Natural killer cell (primary cell): Measurements from ENCODE around the gene SLC25A21. TPM values are rescaled to one million over a fixed set of nuclear protein-coding genes. Genes with fewer than 3 reads are reported as not detected.

ENCODE experiments used
- ATAC-seq, 3 donors: fragments of 150-1000 bp in 2 of 3; fragments of 200-7000 bp in 1 of 3; cut with Tn5 transposase; 1 replicate in 1 of 3; 2 replicates in 2 of 3; pipeline ENCODE4 v1.10.0; 2021; ENCODE audit warnings: mild to moderate bottlenecking in 2 of 3, moderate library complexity in 2 of 3
- DNase-seq, 2 donors: peaks; one replicate each; pipeline versions ENCODE4 v3.0.0 to v3.0.0-alpha.2; 2013 to 2021; ENCODE audit warnings: mixed read lengths in 1 of 2
- H3K27ac ChIP-seq: one replicate; pipeline ENCODE4 v1.5.1; 2013; ENCODE audit warnings: mild to moderate bottlenecking, low read length
- H3K27me3 ChIP-seq: one replicate; pipeline ENCODE4 v1.6.1; 2013; ENCODE audit warnings: low read length; ENCODE audit not compliant: control insufficient read depth, insufficient read depth
- H3K36me3 ChIP-seq: one replicate; pipeline ENCODE4 v1.6.1; 2013; ENCODE audit warnings: low read length; ENCODE audit not compliant: control insufficient read depth, insufficient read depth
- H3K4me1 ChIP-seq: one replicate; pipeline ENCODE4 v1.6.1; 2013; ENCODE audit warnings: low read length; ENCODE audit not compliant: control insufficient read depth, insufficient read depth
- H3K4me3 ChIP-seq: one replicate; pipeline ENCODE4 v1.5.1; 2013; ENCODE audit warnings: low read length
- H3K9me3 ChIP-seq: one replicate; pipeline ENCODE4 v1.6.1; 2013; ENCODE audit warnings: low read length; ENCODE audit not compliant: control insufficient read depth, insufficient read depth
- H3K27ac Mint-ChIP-seq, 2 donors: one replicate each; pipeline ENCODE4 v1.8.0; 2022; ENCODE audit warnings: mild to moderate bottlenecking in 2 of 2, mixed read lengths in 2 of 2, moderate library complexity in 1 of 2
- H3K27me3 Mint-ChIP-seq, 2 donors: one replicate each; pipeline ENCODE4 v1.8.0; 2022; ENCODE audit warnings: low read depth in 2 of 2, mixed read lengths in 2 of 2
- H3K36me3 Mint-ChIP-seq: one replicate; pipeline ENCODE4 v1.8.0; 2022; ENCODE audit warnings: mixed read lengths
- H3K4me1 Mint-ChIP-seq, 2 donors: one replicate each; pipeline ENCODE4 v1.8.0; 2022; ENCODE audit warnings: mixed read lengths in 2 of 2
- H3K4me3 Mint-ChIP-seq: one replicate; pipeline ENCODE4 v1.8.0; 2022; ENCODE audit warnings: mild to moderate bottlenecking, moderate library complexity, mixed read lengths
- H3K9me3 Mint-ChIP-seq, 2 donors: one replicate each; pipeline ENCODE4 v1.8.0; 2022; ENCODE audit warnings: mixed read lengths in 2 of 2
- WGBS: methylation state at CpG from one replicate; pipeline ENCODE4 v1.1.7; 2013; ENCODE audit warnings: missing lambda C conversion rate; ENCODE audit not compliant: insufficient coverage; 5-methylcytosine and 5-hydroxymethylcytosine counted together
- intact Hi-C: fragments of 100-400 bp; cut with micrococcal nuclease; formaldehyde crosslinking; loops from one replicate; pipeline ENCODE4 v1.14.2; 2022
- total RNA-seq, 4 donors: library from RNA; stranded (reverse); fragments of 120-200 nt in 1 of 4; gene quantifications; one replicate each; pipeline versions ENCODE4 v1.2.3 to v1.2.4, GENCODE V29; 2013 to 2022
- TF ChIP-seq, protein P1 (sequence below): fragments of 200-600 bp; IDR thresholded peaks from one replicate; pipeline ENCODE4 v1.8.0; 2022; ENCODE audit warnings: antibody characterized with exemption

The SLC25A21 gene
- total RNA-seq, 3 donors from 2014 or later (not counting 1 experiment from before 2014, with no cell fraction given) = not detected

- Histone ChIP-seq H3K36me3 (no peaks in the 10 kb centered on the region), H3K4me1 (no peaks in the 10 kb centered on the region), H3K4me3 (no peak overlapping the region), H3K9me3 (peaks cover 2% of the 10 kb centered on the region), H3K27ac (no peak overlapping the region), H3K27me3 (no peaks in the 10 kb centered on the region)
- Mint-ChIP-seq H3K4me1 (no peaks in the 10 kb centered on the region), H3K4me3 (no peak overlapping the region), H3K36me3 (no peaks in the 10 kb centered on the region), H3K27me3 (no peaks in the 10 kb centered on the region), H3K9me3 (peaks cover 0 to under 1% of the 10 kb centered on the region in 2 donors), H3K27ac (no peak overlapping the region)
- no CpG with 5 or more reads among the region's 2 CpGs for WGBS
- no peak for ATAC-seq
- TF ChIP-seq, protein P1, sequence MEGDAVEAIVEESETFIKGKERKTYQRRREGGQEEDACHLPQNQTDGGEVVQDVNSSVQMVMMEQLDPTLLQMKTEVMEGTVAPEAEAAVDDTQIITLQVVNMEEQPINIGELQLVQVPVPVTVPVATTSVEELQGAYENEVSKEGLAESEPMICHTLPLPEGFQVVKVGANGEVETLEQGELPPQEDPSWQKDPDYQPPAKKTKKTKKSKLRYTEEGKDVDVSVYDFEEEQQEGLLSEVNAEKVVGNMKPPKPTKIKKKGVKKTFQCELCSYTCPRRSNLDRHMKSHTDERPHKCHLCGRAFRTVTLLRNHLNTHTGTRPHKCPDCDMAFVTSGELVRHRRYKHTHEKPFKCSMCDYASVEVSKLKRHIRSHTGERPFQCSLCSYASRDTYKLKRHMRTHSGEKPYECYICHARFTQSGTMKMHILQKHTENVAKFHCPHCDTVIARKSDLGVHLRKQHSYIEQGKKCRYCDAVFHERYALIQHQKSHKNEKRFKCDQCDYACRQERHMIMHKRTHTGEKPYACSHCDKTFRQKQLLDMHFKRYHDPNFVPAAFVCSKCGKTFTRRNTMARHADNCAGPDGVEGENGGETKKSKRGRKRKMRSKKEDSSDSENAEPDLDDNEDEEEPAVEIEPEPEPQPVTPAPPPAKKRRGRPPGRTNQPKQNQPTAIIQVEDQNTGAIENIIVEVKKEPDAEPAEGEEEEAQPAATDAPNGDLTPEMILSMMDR = no peak
- DNase-seq = no peak
- intact Hi-C loops = no loop called here
These were observed 32.2 kb downstream of the SLC25A21 start for GRCh38 chr14:37140176-37140575.

DNA sequence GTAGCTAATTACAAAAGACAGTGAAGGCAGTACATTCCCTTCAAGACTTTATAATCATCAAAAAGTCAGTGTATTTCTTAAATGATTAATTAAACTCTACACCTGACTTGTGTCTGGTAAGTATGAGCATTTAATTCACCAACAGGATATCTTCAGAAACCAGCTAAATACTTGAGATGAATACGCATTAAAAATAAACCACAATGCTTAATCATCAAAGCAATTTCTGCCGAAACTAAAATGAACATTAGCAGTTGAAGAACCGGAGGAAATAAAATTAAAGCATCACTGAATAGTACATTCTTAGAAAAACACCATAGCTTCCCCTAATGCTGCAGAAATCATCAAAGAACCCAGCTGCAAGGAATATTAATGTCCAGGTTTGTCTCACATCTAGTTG lies 32.7 kb downstream of the SLC25A21 start:
- intact Hi-C loops = no loop called here
- Histone ChIP-seq H3K27ac (no peak overlapping the region), H3K27me3 (no peaks in the 10 kb centered on the region), H3K9me3 (peaks cover 3% of the 10 kb centered on the region), H3K36me3 (no peaks in the 10 kb centered on the region), H3K4me3 (no peak overlapping the region), H3K4me1 (no peaks in the 10 kb centered on the region)
- TF ChIP-seq, protein P1 = no peak
- WGBS = 47% methylated on average over 3 of the region's 3 CpGs
- ATAC-seq = no peak
- Mint-ChIP-seq H3K36me3 (no peaks in the 10 kb centered on the region), H3K4me1 (no peaks in the 10 kb centered on the region), H3K9me3 (no peaks in the 10 kb centered on the region), H3K27me3 (no peaks in the 10 kb centered on the region), H3K4me3 (no peak overlapping the region), H3K27ac (no peak overlapping the region)
- DNase-seq = no peak

DNA sequence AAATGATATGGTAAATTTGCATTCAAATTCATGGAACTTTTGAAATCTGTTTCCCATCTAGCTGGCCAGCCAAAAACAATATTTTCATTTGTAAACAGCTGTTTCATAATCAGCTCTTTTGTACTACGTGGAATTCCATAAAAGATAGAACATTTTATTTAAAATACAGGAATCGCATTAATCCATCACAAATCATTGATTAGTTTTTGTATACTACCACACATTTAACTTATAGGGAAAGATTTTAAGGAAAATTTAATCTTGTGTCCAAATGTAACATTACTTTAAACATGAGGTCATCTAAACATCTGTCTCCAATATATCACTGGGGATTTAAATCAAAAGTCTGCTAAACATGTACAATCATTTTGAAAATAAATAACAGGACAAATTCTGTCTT lies 33.5 kb downstream of the SLC25A21 start:
- Histone ChIP-seq H3K27me3 (no peaks in the 10 kb centered on the region), H3K4me3 (no peak overlapping the region), H3K36me3 (no peaks in the 10 kb centered on the region), H3K9me3 (peaks cover 3% of the 10 kb centered on the region), H3K4me1 (no peaks in the 10 kb centered on the region), H3K27ac (no peak overlapping the region)
- WGBS = no CpG with 5 or more reads among the region's 2 CpGs
- H3K36me3 Mint-ChIP-seq = no peaks in the 10 kb centered on the region
- ATAC-seq = no peak
- no peaks in the 10 kb centered on the region for H3K27me3 Mint-ChIP-seq
- H3K4me1 Mint-ChIP-seq = no peaks in the 10 kb centered on the region
- DNase-seq = no peak
- TF ChIP-seq, protein P1 = no peak
- intact Hi-C loops = no loop called here
- H3K9me3 Mint-ChIP-seq = no peaks in the 10 kb centered on the region
- no peak overlapping the region for H3K27ac Mint-ChIP-seq
- no peak overlapping the region for H3K4me3 Mint-ChIP-seq

DNA sequence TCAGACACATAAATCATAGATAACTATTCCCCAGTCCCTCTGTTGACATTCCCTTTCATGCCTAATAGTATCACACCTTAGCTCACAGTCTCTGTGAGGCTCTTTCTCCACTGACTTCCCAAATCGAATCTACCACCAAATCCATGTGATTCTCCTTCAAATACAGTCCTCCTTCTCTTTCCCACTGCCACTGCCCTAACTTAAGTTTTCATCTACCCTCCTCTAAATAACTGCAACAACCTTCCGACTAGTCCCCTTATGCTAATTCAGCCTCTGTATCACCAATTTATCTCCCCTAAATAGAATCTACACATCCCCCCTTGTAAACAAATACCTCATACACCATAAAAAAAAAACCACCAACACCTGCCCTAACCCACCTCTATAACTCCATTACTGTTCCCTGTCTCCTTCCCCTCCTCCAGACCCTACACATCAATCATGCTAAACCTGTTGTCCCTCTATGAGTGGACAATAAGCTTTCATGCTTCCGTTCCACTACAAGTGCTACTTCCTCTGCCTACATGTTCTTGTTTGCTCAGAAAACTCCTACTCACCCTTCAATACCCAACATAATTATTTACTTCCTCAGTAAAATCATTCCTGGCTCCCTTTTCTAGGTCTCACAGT lies 39.0 kb downstream of the SLC25A21 start:
- Mint-ChIP-seq H3K27me3 (no peaks in the 10 kb centered on the region), H3K4me1 (no peaks in the 10 kb centered on the region), H3K4me3 (no peak overlapping the region), H3K27ac (no peak overlapping the region), H3K9me3 (peaks cover 6 to 9% of the 10 kb centered on the region in 2 donors), H3K36me3 (no peaks in the 10 kb centered on the region)
- DNase-seq = no peak
- no peaks in the 10 kb centered on the region for H3K27me3 ChIP-seq
- no peaks in the 10 kb centered on the region for H3K36me3 ChIP-seq
- H3K27ac ChIP-seq = no peak overlapping the region
- TF ChIP-seq, protein P1 = no peak
- no peak for ATAC-seq
- intact Hi-C loops = no loop called here
- no peaks in the 10 kb centered on the region for H3K4me1 ChIP-seq
- WGBS = 83% methylated on average over 3 of the region's 3 CpGs
- peaks cover 3% of the 10 kb centered on the region for H3K9me3 ChIP-seq
- no peak overlapping the region for H3K4me3 ChIP-seq
